GM23248 (cell line): ENCODE measurements around the gene ZMPSTE24. TPM values are rescaled to one million over a fixed set of nuclear protein-coding genes. Genes with fewer than 3 reads are reported as not detected.

Experiments used
- DNase-seq: peaks from one replicate; pipeline ENCODE4 v3.0.0-alpha.2; 2015
- H2AFZ ChIP-seq: fragments of 200-600 bp; sonication (generic); 2 replicates; pipeline ENCODE4 v1.6.1; 2016; ENCODE audit warnings: antibody characterized with exemption
- H3F3A ChIP-seq: fragments of 200-600 bp; sonication (generic); 2 replicates; pipeline ENCODE4 v1.6.1; 2016; ENCODE audit warnings: mild to moderate bottlenecking, antibody characterized with exemption, mixed run types; ENCODE audit not compliant: insufficient read depth
- H3K27ac ChIP-seq: fragments of 200-600 bp; sonication (generic); 2 replicates; pipeline ENCODE4 v1.5.1; 2016; ENCODE audit warnings: mild to moderate bottlenecking
- H3K27me3 ChIP-seq: fragments of 200-600 bp; sonication (generic); replicated peaks from 2 replicates; pipeline ENCODE4 v1.6.1; 2016; ENCODE audit warnings: mild to moderate bottlenecking; ENCODE audit not compliant: insufficient read depth
- H3K36me3 ChIP-seq: fragments of 200-600 bp; sonication (generic); 2 replicates; pipeline ENCODE4 v1.6.1; 2016; ENCODE audit warnings: low read depth, mild to moderate bottlenecking
- H3K4me1 ChIP-seq: fragments of 200-600 bp; sonication (generic); 2 replicates; pipeline ENCODE4 v1.6.1; 2016; ENCODE audit warnings: mild to moderate bottlenecking; ENCODE audit not compliant: insufficient read depth
- H3K4me2 ChIP-seq: fragments of 200-600 bp; sonication (generic); one replicate; pipeline ENCODE4 v1.6.1; 2016; ENCODE audit warnings: mild to moderate bottlenecking; ENCODE audit not compliant: unreplicated experiment
- H3K4me3 ChIP-seq: fragments of 200-600 bp; sonication (generic); 2 replicates; pipeline ENCODE4 v1.5.1; 2016; ENCODE audit warnings: mild to moderate bottlenecking
- H3K79me2 ChIP-seq: fragments of 200-600 bp; sonication (generic); 2 replicates; pipeline ENCODE4 v1.6.1; 2016; ENCODE audit warnings: mild to moderate bottlenecking; ENCODE audit not compliant: insufficient read depth
- H3K9ac ChIP-seq: fragments of 200-600 bp; sonication (generic); 2 replicates; pipeline ENCODE4 v1.6.1; 2016; ENCODE audit warnings: mild to moderate bottlenecking
- H3K9me2 ChIP-seq: fragments of 200-600 bp; sonication (generic); 2 replicates; pipeline ENCODE4 v1.6.1; 2016; ENCODE audit warnings: mixed run types, mild to moderate bottlenecking, moderate library complexity; ENCODE audit not compliant: insufficient read depth
- H3K9me3 ChIP-seq: fragments of 200-600 bp; sonication (generic); one replicate; pipeline ENCODE4 v1.6.1; 2017; ENCODE audit warnings: low read depth
- H4K20me1 ChIP-seq: fragments of 200-600 bp; sonication (generic); 2 replicates; pipeline ENCODE4 v1.6.0; 2016; ENCODE audit not compliant: insufficient read depth
- EZH2 ChIP-seq: fragments of 200-600 bp; sonication (generic); IDR thresholded peaks from 2 replicates; pipeline ENCODE4 v1.6.1; 2018; ENCODE audit warnings: antibody characterized with exemption, mild to moderate bottlenecking; ENCODE audit not compliant: insufficient read depth, poor library complexity, severe bottlenecking
- EZH2phosphoT487 ChIP-seq: fragments of 200-600 bp; sonication (generic); IDR thresholded peaks from 2 replicates; pipeline ENCODE4 v1.6.1; 2018; ENCODE audit warnings: antibody characterized with exemption, moderate library complexity, mild to moderate bottlenecking, low read depth; ENCODE audit not compliant: insufficient read depth
- WGBS, 2 experiments: methylation state at CpG; one replicate each; pipeline ENCODE4 v1.1.6; 2015 to 2017; ENCODE audit warnings: low lambda C conversion rate in 2 of 2, low coverage in 1 of 2; ENCODE audit errors: missing lambda C conversion rate in 2 of 2; 5-methylcytosine and 5-hydroxymethylcytosine counted together
- in situ Hi-C: fragments of 300-500 bp; cut with MboI; formaldehyde crosslinking; loops from 2 replicates; pipeline ENCODE4 v1.15.0; 2020
- polyA plus RNA-seq: library from polyadenylated mRNA; unstranded; fragments of >200 nt; fragmentation: Nextera tagmentation; extraction: Ambion mirVana; gene quantifications from 2 replicates; pipeline ENCODE4 v1.2.1, GENCODE V29; 2016
- total RNA-seq: library from RNA; depleted of rRNA; stranded (reverse); fragments of >200 nt; shearing (Covaris generic); gene quantifications from 2 replicates; pipeline ENCODE4 v1.2.3, GENCODE V29; 2014

Gene ZMPSTE24
- total and polyA plus RNA-seq, 2 experiments from 2014 or later = 63.2 to 79.9 TPM

DNA sequence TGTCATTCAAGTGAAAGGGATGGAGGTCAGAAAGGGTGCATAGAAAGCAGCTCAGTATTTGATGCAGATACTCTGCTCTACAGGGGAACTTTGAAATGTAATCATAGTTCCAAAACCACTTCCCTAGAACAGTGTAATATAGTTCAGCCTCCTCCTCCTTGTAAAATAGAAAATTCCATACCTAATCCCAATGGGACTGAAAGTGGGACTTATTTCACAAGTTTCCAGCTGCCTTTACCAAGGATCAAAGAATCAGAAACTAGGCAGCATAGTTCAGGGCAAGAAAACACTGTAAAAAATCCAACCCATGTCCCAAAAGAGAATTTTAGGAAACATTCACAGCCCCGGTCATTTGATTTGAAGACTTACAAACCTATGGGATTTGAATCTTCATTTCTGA, 18.4 kb upstream of the ZMPSTE24 start:
- Histone ChIP-seq H3K9me2 (no peaks in the 10 kb centered on the region; the same call in 1 of the 2 replicates), H3K36me3 (peaks cover 40% of the 10 kb centered on the region), H3K27me3 (no peaks in the 10 kb centered on the region), H3K4me1 (peaks cover 19% of the 10 kb centered on the region), H4K20me1 (no peaks in the 10 kb centered on the region; the same call in 1 of the 2 replicates), H3K9me3 (no peaks in the 10 kb centered on the region), H3K79me2 (peaks cover 26% of the 10 kb centered on the region), H2AFZ (no peak overlapping the region), H3K27ac (no peak overlapping the region), H3K4me3 (no peak overlapping the region), H3K9ac (no peak overlapping the region), H3K4me2 (no peak overlapping the region), H3F3A (peaks cover 67% of the 10 kb centered on the region)
- TF ChIP-seq EZH2 = no peak
- no peak for TF ChIP-seq EZH2phosphoT487
- WGBS, 2 experiments = 100% methylated on average over 1 of the region's 1 CpG
- no peak for DNase-seq
- in situ Hi-C loops = no loop called here

DNA sequence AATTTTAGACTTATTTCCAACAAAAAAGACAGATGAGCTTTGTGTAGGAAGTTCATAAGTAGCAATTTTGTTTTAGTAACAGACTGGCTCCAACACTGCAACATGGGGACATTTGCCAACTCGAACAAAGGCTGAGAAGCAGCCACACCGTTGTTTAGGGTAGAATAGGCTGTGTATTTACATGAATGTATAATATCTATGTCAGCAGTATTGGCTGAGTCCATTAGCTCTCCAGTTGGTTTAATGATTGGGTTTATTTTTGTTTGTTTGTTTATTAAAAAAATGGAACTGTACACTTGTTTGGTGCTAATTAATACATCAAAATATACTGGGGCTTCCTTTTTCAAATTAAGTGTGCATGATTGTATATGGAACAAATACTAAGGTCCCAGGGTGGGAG, 17.6 kb upstream of the ZMPSTE24 start:
- Histone ChIP-seq H3K4me2 (no peak overlapping the region), H3K4me3 (no peak overlapping the region), H3K9me2 (no peaks in the 10 kb centered on the region; the same call in 1 of the 2 replicates), H3K36me3 (peaks cover 36% of the 10 kb centered on the region), H3K79me2 (peaks cover 22% of the 10 kb centered on the region), H3K27ac (no peak overlapping the region), H2AFZ (no peak overlapping the region), H3K4me1 (peaks cover 19% of the 10 kb centered on the region), H3K9me3 (no peaks in the 10 kb centered on the region), H3F3A (peaks cover 67% of the 10 kb centered on the region), H4K20me1 (no peaks in the 10 kb centered on the region; the same call in 1 of the 2 replicates), H3K9ac (no peak overlapping the region), H3K27me3 (no peaks in the 10 kb centered on the region)
- in situ Hi-C loops = no loop called here
- WGBS, 2 experiments = 94 to 100% methylated on average over 2 of the region's 2 CpGs
- TF ChIP-seq EZH2phosphoT487 (no peak), EZH2 (no peak)
- DNase-seq = no peak

DNA sequence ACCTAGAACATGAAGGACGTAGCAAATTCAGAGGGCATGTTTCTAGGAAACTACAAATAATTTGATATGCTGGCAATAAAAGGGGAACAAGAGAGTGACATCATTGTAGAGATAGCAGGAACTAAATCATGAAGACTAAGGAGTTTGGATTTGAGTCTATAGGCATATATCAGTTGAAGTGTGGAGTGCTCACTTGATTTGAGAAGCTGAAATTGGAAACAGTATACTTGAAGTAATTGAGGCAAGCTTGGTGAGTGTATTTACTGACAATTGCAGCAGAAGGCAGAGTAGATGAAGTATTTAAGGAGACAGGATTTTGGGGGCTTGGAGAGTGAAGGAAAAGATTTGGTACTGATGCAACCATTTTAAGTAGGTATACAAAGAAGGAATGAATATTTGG, 16.7 kb upstream of the ZMPSTE24 start:
- WGBS, 2 experiments = 50 to 60% methylated on average over 1 of the region's 1 CpG
- peak overlapping the region; percentile 79 for H3K27ac ChIP-seq
- no peaks in the 10 kb centered on the region for H3K9me3 ChIP-seq
- H3K36me3 ChIP-seq = peaks cover 26% of the 10 kb centered on the region
- H3K9me2 ChIP-seq = no peaks in the 10 kb centered on the region; the same call in 1 of the 2 replicates
- peaks cover 19% of the 10 kb centered on the region; the same call in 1 of the 2 replicates for H3K79me2 ChIP-seq
- in situ Hi-C loops = no loop called here
- H3K4me3 ChIP-seq = peak overlapping the region; percentile 29; the same call in 1 of the 2 replicates
- peaks cover 67% of the 10 kb centered on the region for H3F3A ChIP-seq
- H4K20me1 ChIP-seq = no peaks in the 10 kb centered on the region; the same call in 1 of the 2 replicates
- H2AFZ ChIP-seq = no peak overlapping the region
- DNase-seq = no peak
- peaks cover 19% of the 10 kb centered on the region for H3K4me1 ChIP-seq
- peak overlapping the region; percentile 19; the same call in 1 of the 2 replicates for H3K9ac ChIP-seq
- H3K27me3 ChIP-seq = no peaks in the 10 kb centered on the region
- no peak for TF ChIP-seq EZH2
- TF ChIP-seq EZH2phosphoT487 = no peak
- peak overlapping the region; percentile 39 for H3K4me2 ChIP-seq

DNA sequence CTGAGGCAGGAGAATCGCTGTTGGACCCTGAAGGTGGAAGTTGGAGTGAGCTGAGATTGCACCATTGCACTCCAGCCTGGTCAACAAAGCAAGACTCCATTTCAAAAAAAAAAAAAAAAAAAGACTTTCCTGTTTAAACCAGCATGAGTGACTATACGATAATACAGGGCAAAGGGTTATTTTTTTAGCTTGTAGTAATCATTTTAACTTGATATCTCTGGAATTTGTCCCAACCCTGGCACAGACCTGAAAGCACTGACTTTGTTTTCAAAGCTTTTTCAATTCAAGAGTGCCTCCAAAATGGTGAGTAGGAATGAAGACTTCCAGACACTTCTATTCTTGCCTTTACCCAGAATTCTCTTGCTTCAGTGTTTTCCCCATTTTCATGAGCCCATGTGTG, 14.7 kb upstream of the ZMPSTE24 start:
- H3F3A ChIP-seq = peaks cover 56% of the 10 kb centered on the region
- no peaks in the 10 kb centered on the region for H3K9me2 ChIP-seq
- no peak overlapping the region for H2AFZ ChIP-seq
- H3K9me3 ChIP-seq = no peaks in the 10 kb centered on the region
- no peak for TF ChIP-seq EZH2phosphoT487
- TF ChIP-seq EZH2 = no peak
- H3K79me2 ChIP-seq = peaks cover 6% of the 10 kb centered on the region; the same call in 1 of the 2 replicates
- H3K36me3 ChIP-seq = peaks cover 6% of the 10 kb centered on the region
- no peaks in the 10 kb centered on the region for H4K20me1 ChIP-seq
- no peak for DNase-seq
- no peak overlapping the region for H3K4me2 ChIP-seq
- H3K27me3 ChIP-seq = no peaks in the 10 kb centered on the region
- no peak overlapping the region for H3K9ac ChIP-seq
- in situ Hi-C loops = no loop called here
- H3K4me1 ChIP-seq = peaks cover 19% of the 10 kb centered on the region
- H3K27ac ChIP-seq = no peak overlapping the region
- WGBS, 2 experiments = 61 to 71% methylated on average over 2 of the region's 2 CpGs
- H3K4me3 ChIP-seq = no peak overlapping the region
